Vagina (tissue), 2 donors: ENCODE measurements around the gene ABCC1. TPM values are rescaled to one million over a fixed set of nuclear protein-coding genes. Genes with fewer than 3 reads are reported as not detected.

Experiments
- DNase-seq, 2 donors: peaks; one replicate each; pipeline ENCODE4 v3.0.0-alpha.2; 2017; ENCODE audit errors: extremely low spot score in 2 of 2
- H3K27ac ChIP-seq: fragments of 200-600 bp; sonication (generic); one replicate; pipeline ENCODE4 v1.5.1; 2019
- H3K27me3 ChIP-seq: fragments of 200-600 bp; sonication (generic); one replicate; pipeline ENCODE4 v1.5.1; 2019
- H3K36me3 ChIP-seq, 2 donors: fragments of 200-600 bp; sonication (generic); one replicate each; pipeline ENCODE4 v1.5.1; 2017 to 2019
- H3K4me1 ChIP-seq: fragments of 200-600 bp; sonication (generic); one replicate; pipeline ENCODE4 v1.5.1; 2019
- H3K4me3 ChIP-seq, 2 donors: fragments of 200-600 bp; sonication (generic); 1 replicate in 1 of 2; 2 replicates in 1 of 2; pipeline ENCODE4 v1.5.1; 2016 to 2019
- H3K9me3 ChIP-seq: fragments of 200-600 bp; sonication (generic); one replicate; pipeline ENCODE4 v1.5.1; 2019
- POLR2A ChIP-seq, 2 donors: fragments of 450-650 bp; IDR thresholded peaks; one replicate each; pipeline ENCODE4 v1.6.1; 2017; ENCODE audit warnings: antibody characterized with exemption in 2 of 2, mild to moderate bottlenecking in 2 of 2, moderate library complexity in 2 of 2
- POLR2AphosphoS5 ChIP-seq, 2 donors: sonication (generic); formaldehyde crosslinking; IDR thresholded peaks; one replicate each; pipeline ENCODE4 v1.9.0; 2017; ENCODE audit warnings: antibody characterized with exemption in 2 of 2, mild to moderate bottlenecking in 2 of 2, low read depth in 1 of 2; ENCODE audit not compliant: insufficient read depth in 1 of 2
- intact Hi-C: fragments of 100-400 bp; cut with DNase I; formaldehyde crosslinking; loops from one replicate; pipeline ENCODE4 v1.15.1; 2023
- total RNA-seq: library from RNA; depleted of rRNA; stranded (reverse); fragments of >200 nt; gene quantifications from one replicate; pipeline ENCODE4 v1.2.3, GENCODE V29; 2016
- TF ChIP-seq, protein P1 (sequence below), 3 experiments: fragments of 450-650 bp in 2 of 3; fragments of 200-600 bp in 1 of 3; sonication (generic) in 1 of 3; IDR thresholded peaks; one replicate each; pipeline ENCODE4 v1.5.1; 2017 to 2019; ENCODE audit warnings: antibody characterized with exemption in 3 of 3, mild to moderate bottlenecking in 2 of 3, moderate library complexity in 2 of 3

Gene ABCC1
- total RNA-seq, 1 donor from 2014 or later, result 47.9 TPM

DNA sequence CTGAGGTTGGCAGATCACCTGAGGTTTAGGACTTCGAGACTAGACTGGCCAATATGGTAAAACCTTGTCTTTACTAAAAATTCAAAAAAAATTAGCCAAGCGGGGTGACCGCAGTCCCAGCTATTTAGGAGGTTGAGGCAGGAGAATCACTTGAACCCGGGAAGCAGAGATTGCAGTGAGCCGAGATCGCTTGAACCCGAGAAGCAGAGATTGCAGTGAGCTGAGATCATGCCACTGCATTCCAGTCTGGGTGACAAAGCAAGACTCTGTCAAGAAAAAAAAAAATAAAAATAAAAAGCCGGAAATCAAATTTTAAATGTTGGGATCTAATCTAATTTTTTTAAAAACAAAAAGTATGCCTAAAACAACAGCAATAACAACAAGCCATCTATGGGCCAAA, 56.3 kb downstream of the ABCC1 start:
- intact Hi-C loops, result no loop called here
- no peaks in the 10 kb centered on the region for H3K27me3 ChIP-seq
- no peak for DNase-seq
- H3K4me1 ChIP-seq, result peaks cover 9% of the 10 kb centered on the region
- no peak overlapping the region for H3K27ac ChIP-seq
- H3K9me3 ChIP-seq, result no peaks in the 10 kb centered on the region
- TF ChIP-seq POLR2A (IDR thresholded peaks at IDR 0.05), result no peak
- no peak for TF ChIP-seq POLR2AphosphoS5 (IDR thresholded peaks at IDR 0.05; ENCODE audit: insufficient read depth in 1 of 2, low read depth in 1 of 2)
- TF ChIP-seq, protein P1, sequence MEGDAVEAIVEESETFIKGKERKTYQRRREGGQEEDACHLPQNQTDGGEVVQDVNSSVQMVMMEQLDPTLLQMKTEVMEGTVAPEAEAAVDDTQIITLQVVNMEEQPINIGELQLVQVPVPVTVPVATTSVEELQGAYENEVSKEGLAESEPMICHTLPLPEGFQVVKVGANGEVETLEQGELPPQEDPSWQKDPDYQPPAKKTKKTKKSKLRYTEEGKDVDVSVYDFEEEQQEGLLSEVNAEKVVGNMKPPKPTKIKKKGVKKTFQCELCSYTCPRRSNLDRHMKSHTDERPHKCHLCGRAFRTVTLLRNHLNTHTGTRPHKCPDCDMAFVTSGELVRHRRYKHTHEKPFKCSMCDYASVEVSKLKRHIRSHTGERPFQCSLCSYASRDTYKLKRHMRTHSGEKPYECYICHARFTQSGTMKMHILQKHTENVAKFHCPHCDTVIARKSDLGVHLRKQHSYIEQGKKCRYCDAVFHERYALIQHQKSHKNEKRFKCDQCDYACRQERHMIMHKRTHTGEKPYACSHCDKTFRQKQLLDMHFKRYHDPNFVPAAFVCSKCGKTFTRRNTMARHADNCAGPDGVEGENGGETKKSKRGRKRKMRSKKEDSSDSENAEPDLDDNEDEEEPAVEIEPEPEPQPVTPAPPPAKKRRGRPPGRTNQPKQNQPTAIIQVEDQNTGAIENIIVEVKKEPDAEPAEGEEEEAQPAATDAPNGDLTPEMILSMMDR (IDR thresholded peaks at IDR 0.05), result no peak
- H3K36me3 ChIP-seq, result peaks cover 0 to 14% of the 10 kb centered on the region in 2 donors
- no peak overlapping the region for H3K4me3 ChIP-seq

DNA sequence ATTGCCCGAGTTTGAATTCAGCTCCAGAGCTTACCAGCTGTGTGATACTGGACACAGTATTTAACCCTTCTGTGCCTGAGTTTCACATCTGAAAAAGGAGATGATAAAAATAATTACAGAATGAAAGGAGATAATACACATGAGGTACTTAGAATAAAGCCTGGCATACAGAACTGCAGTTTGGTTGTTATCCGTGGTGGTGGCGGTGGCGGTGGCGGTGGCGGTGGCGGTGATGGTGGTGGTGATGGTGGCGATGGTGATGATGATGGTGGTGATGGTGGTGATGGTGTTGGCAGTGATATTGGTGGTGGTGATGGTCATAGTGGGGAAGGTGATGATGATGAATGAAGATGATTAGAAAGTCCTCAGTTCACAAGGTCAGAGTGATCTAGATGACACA, 57.2 kb downstream of the ABCC1 start:
- Histone ChIP-seq H3K4me1 (peaks cover 9% of the 10 kb centered on the region), H3K27me3 (no peaks in the 10 kb centered on the region), H3K36me3 (peaks cover 0 to 17% of the 10 kb centered on the region in 2 donors), H3K27ac (no peak overlapping the region), H3K4me3 (no peak overlapping the region), H3K9me3 (no peaks in the 10 kb centered on the region)
- TF ChIP-seq, protein P1 (IDR thresholded peaks at IDR 0.05), result no peak
- TF ChIP-seq POLR2A (IDR thresholded peaks at IDR 0.05) (no peak), POLR2AphosphoS5 (IDR thresholded peaks at IDR 0.05; ENCODE audit: insufficient read depth in 1 of 2, low read depth in 1 of 2) (no peak)
- no peak for DNase-seq
- intact Hi-C loops, result no loop called here

DNA sequence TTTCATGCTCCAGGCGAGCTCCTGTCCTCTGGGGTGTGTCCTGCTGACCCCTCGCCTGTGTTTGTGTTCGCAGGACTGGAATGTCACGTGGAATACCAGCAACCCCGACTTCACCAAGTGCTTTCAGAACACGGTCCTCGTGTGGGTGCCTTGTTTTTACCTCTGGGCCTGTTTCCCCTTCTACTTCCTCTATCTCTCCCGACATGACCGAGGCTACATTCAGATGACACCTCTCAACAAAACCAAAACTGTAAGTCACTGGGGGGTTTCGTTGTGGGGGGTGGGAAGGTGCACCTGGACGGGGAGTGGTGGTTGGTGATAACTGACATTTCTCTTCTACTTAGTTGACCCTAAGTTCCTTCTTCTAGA, 58.3 kb downstream of the ABCC1 start:
- H3K27ac ChIP-seq, result no peak overlapping the region
- H3K4me3 ChIP-seq, result no peak overlapping the region
- no peaks in the 10 kb centered on the region for H3K27me3 ChIP-seq
- intact Hi-C loops, result no loop called here
- no peak for DNase-seq
- TF ChIP-seq POLR2AphosphoS5 (IDR thresholded peaks at IDR 0.05; ENCODE audit: insufficient read depth in 1 of 2, low read depth in 1 of 2), result no peak
- no peak for TF ChIP-seq POLR2A (IDR thresholded peaks at IDR 0.05)
- TF ChIP-seq, protein P1 (IDR thresholded peaks at IDR 0.05), result no peak
- H3K4me1 ChIP-seq, result peaks cover 9% of the 10 kb centered on the region
- peaks cover 0 to 25% of the 10 kb centered on the region in 2 donors for H3K36me3 ChIP-seq
- no peaks in the 10 kb centered on the region for H3K9me3 ChIP-seq

DNA sequence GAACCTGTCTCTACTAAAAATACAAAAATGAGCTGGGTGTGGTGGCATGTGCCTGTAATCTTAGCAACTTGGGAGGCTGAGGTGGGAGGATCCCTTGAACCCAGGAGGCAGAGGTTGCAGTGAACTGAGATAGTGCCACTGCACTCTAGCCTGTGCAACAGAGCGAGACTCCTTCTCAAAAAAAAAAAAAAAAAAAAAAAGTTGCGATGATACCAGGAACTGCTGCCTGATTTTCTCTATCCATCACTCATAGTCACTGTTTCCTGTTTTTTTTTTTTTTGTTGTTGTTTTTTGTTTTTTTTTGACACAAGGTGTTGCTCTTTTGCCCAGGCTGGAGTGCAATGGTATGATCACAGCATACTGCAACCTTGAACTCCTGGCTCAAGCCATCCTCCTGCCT, 59.2 kb downstream of the ABCC1 start:
- Histone ChIP-seq H3K27me3 (no peaks in the 10 kb centered on the region), H3K27ac (no peak overlapping the region), H3K4me3 (no peak overlapping the region), H3K4me1 (peaks cover 9% of the 10 kb centered on the region), H3K9me3 (no peaks in the 10 kb centered on the region), H3K36me3 (peaks cover 0 to 25% of the 10 kb centered on the region in 2 donors)
- intact Hi-C loops, result no loop called here
- no peak for TF ChIP-seq POLR2AphosphoS5 (IDR thresholded peaks at IDR 0.05; ENCODE audit: insufficient read depth in 1 of 2, low read depth in 1 of 2)
- TF ChIP-seq, protein P1 (IDR thresholded peaks at IDR 0.05), result no peak
- no peak for TF ChIP-seq POLR2A (IDR thresholded peaks at IDR 0.05)
- DNase-seq, result no peak

DNA sequence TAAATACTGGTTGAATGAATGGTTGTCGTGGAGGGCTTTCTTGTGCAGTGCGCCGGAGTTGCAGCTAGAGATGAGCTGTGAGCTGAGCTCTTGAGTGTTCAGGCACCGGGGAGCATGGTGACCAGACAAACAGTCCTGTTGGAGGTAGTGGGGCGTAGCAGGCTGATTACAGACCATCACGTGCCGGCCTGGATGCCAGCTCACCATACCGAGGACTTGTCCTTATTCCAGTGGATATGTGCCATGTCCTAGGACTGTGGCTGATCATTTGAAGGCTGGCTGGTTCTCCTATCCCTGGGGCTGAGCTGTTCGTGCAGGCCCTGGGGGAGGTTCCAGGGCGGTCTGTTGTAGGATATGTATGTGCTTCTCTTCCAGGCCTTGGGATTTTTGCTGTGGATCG, 60.0 kb downstream of the ABCC1 start:
- intact Hi-C loops, result no loop called here

More for the DNA sequence above, 60.0 kb downstream of the ABCC1 start:
- H3K4me3 ChIP-seq, result no peak overlapping the region
- H3K36me3 ChIP-seq, result peaks cover 0 to 25% of the 10 kb centered on the region in 2 donors
- no peaks in the 10 kb centered on the region for H3K27me3 ChIP-seq
- H3K4me1 ChIP-seq, result peaks cover 3% of the 10 kb centered on the region
- TF ChIP-seq POLR2A (IDR thresholded peaks at IDR 0.05), result no peak
- TF ChIP-seq, protein P1 (IDR thresholded peaks at IDR 0.05), result no peak
- no peak for TF ChIP-seq POLR2AphosphoS5 (IDR thresholded peaks at IDR 0.05; ENCODE audit: insufficient read depth in 1 of 2, low read depth in 1 of 2)
- no peak overlapping the region for H3K27ac ChIP-seq
- H3K9me3 ChIP-seq, result no peaks in the 10 kb centered on the region
- no peak for DNase-seq
